GM21390 (cell line): Measurements from ENCODE around the gene CAMK2N2.

Experiments
- ATAC-seq: cut with Tn5 transposase; IDR thresholded peaks from one replicate; pipeline ENCODE4 v1.9.1; 2021; ENCODE audit not compliant: unreplicated experiment

The CAMK2N2 gene

GRCh38 chr3:184261270-184261853, at the start of gene CAMK2N2:
Gene CAMK2N2, minus strand, starts transcription at chr3:184261553. Its CDS starts 268 bp downstream, at chr3:184261285.
- ATAC-seq: no peak

GRCh38 chr3:184308744-184309143, 47.4 kb upstream of the CAMK2N2 start:
- no peak for ATAC-seq

- ATAC-seq: no peak
Measured at GRCh38 chr3:184307915-184308314, 46.6 kb upstream of the CAMK2N2 start.

GRCh38 chr3:184306341-184306972, 45.1 kb upstream of the CAMK2N2 start:
- no peak for ATAC-seq

- ATAC-seq: no peak
Measured at GRCh38 chr3:184305577-184305976, 44.2 kb upstream of the CAMK2N2 start.

GRCh38 chr3:184300378-184300720, 39.0 kb upstream of the CAMK2N2 start:
- no peak for ATAC-seq

GRCh38 chr3:184299488-184300377, 38.4 kb upstream of the CAMK2N2 start:
- no peak for ATAC-seq

- peak; percentile 92 for ATAC-seq
Measured at GRCh38 chr3:184298759-184299487, 37.6 kb upstream of the CAMK2N2 start, which contains the start of gene PSMD2. Gene PSMD2, plus strand, starts transcription at chr3:184299241. Its CDS starts 26 bp downstream, at chr3:184299267.

GRCh38 chr3:184296616-184297015, 35.3 kb upstream of the CAMK2N2 start:
- no peak for ATAC-seq

GRCh38 chr3:184295771-184296170, 34.4 kb upstream of the CAMK2N2 start:
- ATAC-seq: no peak

- no peak for ATAC-seq
Measured at GRCh38 chr3:184291738-184292445, 30.5 kb upstream of the CAMK2N2 start.

GRCh38 chr3:184291044-184291737, 29.8 kb upstream of the CAMK2N2 start:
- no peak for ATAC-seq

- no peak for ATAC-seq
Measured at GRCh38 chr3:184290331-184290730, 29.0 kb upstream of the CAMK2N2 start.

- ATAC-seq: no peak
Measured at GRCh38 chr3:184289426-184289938, 28.1 kb upstream of the CAMK2N2 start.

GRCh38 chr3:184284696-184285095, 23.3 kb upstream of the CAMK2N2 start:
- ATAC-seq: no peak

- no peak for ATAC-seq
Measured at GRCh38 chr3:184283681-184284080, 22.3 kb upstream of the CAMK2N2 start.

- no peak for ATAC-seq
Measured at GRCh38 chr3:184282941-184283340, 21.6 kb upstream of the CAMK2N2 start.

GRCh38 chr3:184277366-184277765, 16.0 kb upstream of the CAMK2N2 start:
- ATAC-seq: no peak

- ATAC-seq: no peak
Measured at GRCh38 chr3:184275961-184276910, 14.9 kb upstream of the CAMK2N2 start, which contains the start of gene ECE2. Gene ECE2, plus strand, starts transcription at chr3:184276022. Its CDS starts 132 bp downstream, at chr3:184276154.
